ENCODE measurements around the gene SNORC. TPM values are rescaled to one million over a fixed set of nuclear protein-coding genes. Genes with fewer than 3 reads are reported as not detected.

SNORC gene
- total RNA-seq, 1 experiment from 2014 or later, result 3.4 TPM

DNA sequence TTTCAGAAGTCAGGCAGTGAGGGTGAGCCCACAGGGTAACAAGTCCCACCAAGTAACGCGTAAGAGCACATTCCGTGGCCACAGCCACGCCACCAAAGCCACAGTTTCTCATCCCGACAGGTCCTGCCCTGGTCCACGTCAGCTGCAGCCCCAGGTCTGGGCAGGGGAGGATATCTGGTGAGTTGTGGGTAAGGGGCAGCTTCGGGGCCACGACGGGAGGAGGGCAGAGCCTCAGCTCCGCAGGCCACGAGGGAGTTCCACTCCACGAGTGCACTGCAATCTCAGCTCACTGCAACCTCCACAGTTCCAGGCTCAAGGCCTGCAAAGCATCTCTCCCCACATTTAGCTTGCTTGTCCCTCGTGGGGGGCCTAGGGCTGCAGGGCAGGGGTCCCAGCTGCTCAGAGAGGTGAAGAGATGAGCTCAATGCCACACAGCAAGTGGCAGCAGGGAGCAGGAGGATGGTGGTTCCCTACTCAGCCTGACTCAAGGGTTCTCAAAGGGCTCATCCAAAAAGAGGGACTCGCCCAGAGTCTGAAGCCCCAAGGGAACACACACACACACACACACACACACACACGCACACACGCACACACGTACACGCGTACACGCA, 12.5 kb downstream of the SNORC start:
- POLR2A ChIA-PET, result no interaction called here
- no peak overlapping the region for H3K4me3 Mint-ChIP-seq
- peaks cover 5% of the 10 kb centered on the region for H3K4me1 Mint-ChIP-seq

GRCh38 chr2:232883116-232883721, 13.2 kb downstream of the SNORC start:
- Mint-ChIP-seq H3K27me3 (ENCODE audit: low read depth) (peaks cover 6% of the 10 kb centered on the region; the same call in 1 of the 2 replicates), H3K9me3 (no peaks in the 10 kb centered on the region), H3K36me3 (no peaks in the 10 kb centered on the region), H3K4me3 (no peak overlapping the region), H3K4me1 (peaks cover 8% of the 10 kb centered on the region), H3K27ac (no peak overlapping the region)
- ATAC-seq (no peak), DNase-seq (ENCODE audit: low spot score) (no peak)
- ChIA-PET POLR2A (no interaction called here), CTCF (no interaction called here)
- TF ChIP-seq TCF7 (CRISPR knock-in tag; IDR thresholded peaks at IDR 0.05; ENCODE audit: low read depth) (no peak), CBFB (CRISPR knock-in tag; IDR thresholded peaks at IDR 0.05; ENCODE audit: low read depth) (no peak), GTF2I (CRISPR knock-in tag; conservative IDR thresholded peaks at IDR 0.05) (no peak), TP53 (CRISPR knock-in tag; IDR thresholded peaks at IDR 0.05) (no peak), STAT6 (CRISPR knock-in tag; conservative IDR thresholded peaks at IDR 0.05; ENCODE audit: low read depth) (no peak), ZNF263 (CRISPR knock-in tag; IDR thresholded peaks at IDR 0.05; ENCODE audit: low read depth) (no peak), ZNF416 (CRISPR knock-in tag; IDR thresholded peaks at IDR 0.05) (no peak), SOX15 (CRISPR knock-in tag; IDR thresholded peaks at IDR 0.05) (no peak), ZNF671 (CRISPR knock-in tag; IDR thresholded peaks at IDR 0.05) (no peak), TEAD4 (CRISPR knock-in tag; IDR thresholded peaks at IDR 0.05) (no peak), E2F4 (CRISPR knock-in tag; IDR thresholded peaks at IDR 0.05; ENCODE audit: borderline replicate concordance, low read depth) (no peak), GRHL2 (CRISPR knock-in tag; IDR thresholded peaks at IDR 0.05; ENCODE audit: insufficient replicate concordance, severe bottlenecking) (no peak), EMX1 (CRISPR knock-in tag; IDR thresholded peaks at IDR 0.05) (no peak), ZNF232 (CRISPR knock-in tag; IDR thresholded peaks at IDR 0.05) (no peak), RELA (CRISPR knock-in tag; IDR thresholded peaks at IDR 0.05; ENCODE audit: borderline replicate concordance) (no peak)
- TF ChIP-seq, protein P1, sequence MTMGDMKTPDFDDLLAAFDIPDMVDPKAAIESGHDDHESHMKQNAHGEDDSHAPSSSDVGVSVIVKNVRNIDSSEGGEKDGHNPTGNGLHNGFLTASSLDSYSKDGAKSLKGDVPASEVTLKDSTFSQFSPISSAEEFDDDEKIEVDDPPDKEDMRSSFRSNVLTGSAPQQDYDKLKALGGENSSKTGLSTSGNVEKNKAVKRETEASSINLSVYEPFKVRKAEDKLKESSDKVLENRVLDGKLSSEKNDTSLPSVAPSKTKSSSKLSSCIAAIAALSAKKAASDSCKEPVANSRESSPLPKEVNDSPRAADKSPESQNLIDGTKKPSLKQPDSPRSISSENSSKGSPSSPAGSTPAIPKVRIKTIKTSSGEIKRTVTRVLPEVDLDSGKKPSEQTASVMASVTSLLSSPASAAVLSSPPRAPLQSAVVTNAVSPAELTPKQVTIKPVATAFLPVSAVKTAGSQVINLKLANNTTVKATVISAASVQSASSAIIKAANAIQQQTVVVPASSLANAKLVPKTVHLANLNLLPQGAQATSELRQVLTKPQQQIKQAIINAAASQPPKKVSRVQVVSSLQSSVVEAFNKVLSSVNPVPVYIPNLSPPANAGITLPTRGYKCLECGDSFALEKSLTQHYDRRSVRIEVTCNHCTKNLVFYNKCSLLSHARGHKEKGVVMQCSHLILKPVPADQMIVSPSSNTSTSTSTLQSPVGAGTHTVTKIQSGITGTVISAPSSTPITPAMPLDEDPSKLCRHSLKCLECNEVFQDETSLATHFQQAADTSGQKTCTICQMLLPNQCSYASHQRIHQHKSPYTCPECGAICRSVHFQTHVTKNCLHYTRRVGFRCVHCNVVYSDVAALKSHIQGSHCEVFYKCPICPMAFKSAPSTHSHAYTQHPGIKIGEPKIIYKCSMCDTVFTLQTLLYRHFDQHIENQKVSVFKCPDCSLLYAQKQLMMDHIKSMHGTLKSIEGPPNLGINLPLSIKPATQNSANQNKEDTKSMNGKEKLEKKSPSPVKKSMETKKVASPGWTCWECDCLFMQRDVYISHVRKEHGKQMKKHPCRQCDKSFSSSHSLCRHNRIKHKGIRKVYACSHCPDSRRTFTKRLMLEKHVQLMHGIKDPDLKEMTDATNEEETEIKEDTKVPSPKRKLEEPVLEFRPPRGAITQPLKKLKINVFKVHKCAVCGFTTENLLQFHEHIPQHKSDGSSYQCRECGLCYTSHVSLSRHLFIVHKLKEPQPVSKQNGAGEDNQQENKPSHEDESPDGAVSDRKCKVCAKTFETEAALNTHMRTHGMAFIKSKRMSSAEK (CRISPR knock-in tag; IDR thresholded peaks at IDR 0.05; ENCODE audit: borderline replicate concordance), result no peak
- TF ChIP-seq, protein P2, sequence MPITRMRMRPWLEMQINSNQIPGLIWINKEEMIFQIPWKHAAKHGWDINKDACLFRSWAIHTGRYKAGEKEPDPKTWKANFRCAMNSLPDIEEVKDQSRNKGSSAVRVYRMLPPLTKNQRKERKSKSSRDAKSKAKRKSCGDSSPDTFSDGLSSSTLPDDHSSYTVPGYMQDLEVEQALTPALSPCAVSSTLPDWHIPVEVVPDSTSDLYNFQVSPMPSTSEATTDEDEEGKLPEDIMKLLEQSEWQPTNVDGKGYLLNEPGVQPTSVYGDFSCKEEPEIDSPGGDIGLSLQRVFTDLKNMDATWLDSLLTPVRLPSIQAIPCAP (CRISPR knock-in tag; IDR thresholded peaks at IDR 0.05), result no peak
- TF ChIP-seq, protein P3, sequence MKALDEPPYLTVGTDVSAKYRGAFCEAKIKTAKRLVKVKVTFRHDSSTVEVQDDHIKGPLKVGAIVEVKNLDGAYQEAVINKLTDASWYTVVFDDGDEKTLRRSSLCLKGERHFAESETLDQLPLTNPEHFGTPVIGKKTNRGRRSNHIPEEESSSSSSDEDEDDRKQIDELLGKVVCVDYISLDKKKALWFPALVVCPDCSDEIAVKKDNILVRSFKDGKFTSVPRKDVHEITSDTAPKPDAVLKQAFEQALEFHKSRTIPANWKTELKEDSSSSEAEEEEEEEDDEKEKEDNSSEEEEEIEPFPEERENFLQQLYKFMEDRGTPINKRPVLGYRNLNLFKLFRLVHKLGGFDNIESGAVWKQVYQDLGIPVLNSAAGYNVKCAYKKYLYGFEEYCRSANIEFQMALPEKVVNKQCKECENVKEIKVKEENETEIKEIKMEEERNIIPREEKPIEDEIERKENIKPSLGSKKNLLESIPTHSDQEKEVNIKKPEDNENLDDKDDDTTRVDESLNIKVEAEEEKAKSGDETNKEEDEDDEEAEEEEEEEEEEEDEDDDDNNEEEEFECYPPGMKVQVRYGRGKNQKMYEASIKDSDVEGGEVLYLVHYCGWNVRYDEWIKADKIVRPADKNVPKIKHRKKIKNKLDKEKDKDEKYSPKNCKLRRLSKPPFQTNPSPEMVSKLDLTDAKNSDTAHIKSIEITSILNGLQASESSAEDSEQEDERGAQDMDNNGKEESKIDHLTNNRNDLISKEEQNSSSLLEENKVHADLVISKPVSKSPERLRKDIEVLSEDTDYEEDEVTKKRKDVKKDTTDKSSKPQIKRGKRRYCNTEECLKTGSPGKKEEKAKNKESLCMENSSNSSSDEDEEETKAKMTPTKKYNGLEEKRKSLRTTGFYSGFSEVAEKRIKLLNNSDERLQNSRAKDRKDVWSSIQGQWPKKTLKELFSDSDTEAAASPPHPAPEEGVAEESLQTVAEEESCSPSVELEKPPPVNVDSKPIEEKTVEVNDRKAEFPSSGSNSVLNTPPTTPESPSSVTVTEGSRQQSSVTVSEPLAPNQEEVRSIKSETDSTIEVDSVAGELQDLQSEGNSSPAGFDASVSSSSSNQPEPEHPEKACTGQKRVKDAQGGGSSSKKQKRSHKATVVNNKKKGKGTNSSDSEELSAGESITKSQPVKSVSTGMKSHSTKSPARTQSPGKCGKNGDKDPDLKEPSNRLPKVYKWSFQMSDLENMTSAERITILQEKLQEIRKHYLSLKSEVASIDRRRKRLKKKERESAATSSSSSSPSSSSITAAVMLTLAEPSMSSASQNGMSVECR (CRISPR knock-in tag; IDR thresholded peaks at IDR 0.05; ENCODE audit: borderline replicate concordance), result no peak
- TF ChIP-seq, protein P4, sequence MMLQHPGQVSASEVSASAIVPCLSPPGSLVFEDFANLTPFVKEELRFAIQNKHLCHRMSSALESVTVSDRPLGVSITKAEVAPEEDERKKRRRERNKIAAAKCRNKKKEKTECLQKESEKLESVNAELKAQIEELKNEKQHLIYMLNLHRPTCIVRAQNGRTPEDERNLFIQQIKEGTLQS (CRISPR knock-in tag; conservative IDR thresholded peaks at IDR 0.05), result no peak

More for the DNA sequence above, 12.5 kb downstream of the SNORC start:
- no peak for DNase-seq (ENCODE audit: low spot score)
- Mint-ChIP-seq H3K27me3 (ENCODE audit: low read depth) (peaks cover 12% of the 10 kb centered on the region), H3K36me3 (no peaks in the 10 kb centered on the region), H3K9me3 (no peaks in the 10 kb centered on the region), H3K27ac (no peak overlapping the region)
- no peak for ATAC-seq
- CTCF ChIA-PET, result no interaction called here
- TF ChIP-seq FOXP1 (CRISPR knock-in tag; IDR thresholded peaks at IDR 0.05; ENCODE audit: borderline replicate concordance), result no peak
- TF ChIP-seq RELA (CRISPR knock-in tag; IDR thresholded peaks at IDR 0.05; ENCODE audit: borderline replicate concordance), result 0 out of 2 replicates have a peak, but pooled peaks have one; percentile 26
